GM12878 (cell line): ENCODE results near the gene CFLAR. TPM values are rescaled to one million over a fixed set of nuclear protein-coding genes. Genes with fewer than 3 reads are reported as not detected.

Experiments used
- BCL11A ChIP-seq: IDR thresholded peaks from 2 replicates; pipeline ENCODE4 v1.6.1; 2011; ENCODE audit warnings: low read depth, low read length
- CUX1 ChIP-seq: IDR thresholded peaks from 2 replicates; pipeline ENCODE4 v1.6.1; 2012; ENCODE audit warnings: improper control_type of control experiment, low read depth, low read length; ENCODE audit not compliant: insufficient replicate concordance
- DPF2 ChIP-seq: fragments of 450-650 bp; IDR thresholded peaks from 2 replicates; pipeline ENCODE4 v1.6.1; 2017; ENCODE audit warnings: mild to moderate bottlenecking
- GABPA ChIP-seq: IDR thresholded peaks from 2 replicates; pipeline ENCODE4 v1.6.1; 2014; ENCODE audit warnings: antibody characterized with exemption, low read depth, mild to moderate bottlenecking, inconsistent platforms
- HDAC2 ChIP-seq: fragments of 200-600 bp; sonication (generic); IDR thresholded peaks from 2 replicates; pipeline ENCODE4 v1.6.1; 2017
- HDGF ChIP-seq: fragments of 450-650 bp; IDR thresholded peaks from 2 replicates; pipeline ENCODE4 v1.6.1; 2016; ENCODE audit warnings: antibody characterized with exemption
- IKZF2 ChIP-seq, 2 experiments: fragments of 450-650 bp; IDR thresholded peaks; 2 replicates each; pipeline ENCODE4 v1.6.1; 2017; ENCODE audit warnings: mild to moderate bottlenecking in 2 of 2, moderate library complexity in 2 of 2
- JUNB ChIP-seq: IDR thresholded peaks from 2 replicates; pipeline ENCODE4 v1.6.1; 2016; ENCODE audit warnings: antibody characterized with exemption, mild to moderate bottlenecking
- NRF1 ChIP-seq: conservative IDR thresholded peaks from 2 replicates; pipeline ENCODE4 v1.6.1; 2011; ENCODE audit warnings: mild to moderate bottlenecking, low read depth, low read length, improper control_type of control experiment
- RAD51 ChIP-seq: fragments of 450-650 bp; IDR thresholded peaks from 2 replicates; pipeline ENCODE4 v1.6.1; 2016; ENCODE audit warnings: moderate library complexity, mild to moderate bottlenecking, inconsistent platforms
- RCOR1 ChIP-seq: conservative IDR thresholded peaks from 2 replicates; pipeline ENCODE4 v1.6.1; 2012; ENCODE audit warnings: low read depth, low read length, improper control_type of control experiment
- RELA ChIP-seq: fragments of 450-650 bp; IDR thresholded peaks from 2 replicates; pipeline ENCODE4 v1.8.0; 2014; ENCODE audit warnings: borderline replicate concordance; ENCODE audit not compliant: partially characterized antibody
- STAT3 ChIP-seq: IDR thresholded peaks from 2 replicates; pipeline ENCODE4 v1.6.1; 2011; ENCODE audit warnings: low read depth, low read length, improper control_type of control experiment
- TCF12 ChIP-seq: IDR thresholded peaks from 2 replicates; pipeline ENCODE4 v1.6.1; 2011; ENCODE audit warnings: low read depth, mild to moderate bottlenecking, low read length
- TCF7 ChIP-seq: IDR thresholded peaks from 2 replicates; pipeline ENCODE4 v1.6.1; 2014; ENCODE audit warnings: antibody characterized with exemption, borderline replicate concordance
- YY1 ChIP-seq: IDR thresholded peaks from 2 replicates; pipeline ENCODE4 v1.6.1; 2011; ENCODE audit warnings: low read depth, mild to moderate bottlenecking, low read length
- ZBTB4 ChIP-seq: fragments of 450-650 bp; formaldehyde crosslinking; IDR thresholded peaks from 2 replicates; pipeline ENCODE4 v1.4.0; 2022; ENCODE audit warnings: mild to moderate bottlenecking, moderate library complexity
- ZSCAN29 ChIP-seq: fragments of 450-650 bp; IDR thresholded peaks from 2 replicates; pipeline ENCODE4 v1.6.1; 2017; ENCODE audit warnings: mild to moderate bottlenecking, moderate library complexity
- polyA plus RNA-seq, 11 experiments: library from polyadenylated mRNA; depleted of rRNA in 4 of 11; unstranded in 6 of 11; stranded (reverse) in 5 of 11; fragments of >200 nt; fragmentation: Nextera tagmentation in 4 of 11; fragmentation: Illumina TruSeq in 1 of 11; extraction: Ambion mirVana in 4 of 11; extraction: Trizol in 1 of 11; gene quantifications; 1 replicate in 1 of 11; 2 replicates in 10 of 11; pipeline versions ENCODE4 v1.2.1 to v1.2.3, GENCODE V29; 2011 to 2016; ENCODE audit warnings: inconsistent platforms in 2 of 11, missing spikeins in 2 of 11, low read depth in 1 of 11
- total RNA-seq, 4 experiments: library from RNA; depleted of rRNA in 3 of 4; stranded (reverse); fragments of >200 nt in 3 of 4; fragmentation: Illumina TruSeq in 1 of 4; extraction: Trizol in 1 of 4; gene quantifications; 2 replicates each; pipeline versions ENCODE4 v1.2.1 to v1.2.3, GENCODE V29; 2013 to 2021
- TF ChIP-seq, protein P1 (sequence below): fragments of 450-650 bp; IDR thresholded peaks from 2 replicates; pipeline ENCODE4 v1.6.1; 2017; ENCODE audit warnings: low read depth, mild to moderate bottlenecking, moderate library complexity

The CFLAR gene
- total and polyA plus RNA-seq, 10 of the 15 experiments (the other 5 are each of a cell fraction or from before 2014, with no cell fraction given) = 80.6 to 181 (median 101) TPM

GRCh38 chr2:201151127-201151981 is 35.4 kb downstream of the CFLAR start (continued):
- TF ChIP-seq, protein P1, sequence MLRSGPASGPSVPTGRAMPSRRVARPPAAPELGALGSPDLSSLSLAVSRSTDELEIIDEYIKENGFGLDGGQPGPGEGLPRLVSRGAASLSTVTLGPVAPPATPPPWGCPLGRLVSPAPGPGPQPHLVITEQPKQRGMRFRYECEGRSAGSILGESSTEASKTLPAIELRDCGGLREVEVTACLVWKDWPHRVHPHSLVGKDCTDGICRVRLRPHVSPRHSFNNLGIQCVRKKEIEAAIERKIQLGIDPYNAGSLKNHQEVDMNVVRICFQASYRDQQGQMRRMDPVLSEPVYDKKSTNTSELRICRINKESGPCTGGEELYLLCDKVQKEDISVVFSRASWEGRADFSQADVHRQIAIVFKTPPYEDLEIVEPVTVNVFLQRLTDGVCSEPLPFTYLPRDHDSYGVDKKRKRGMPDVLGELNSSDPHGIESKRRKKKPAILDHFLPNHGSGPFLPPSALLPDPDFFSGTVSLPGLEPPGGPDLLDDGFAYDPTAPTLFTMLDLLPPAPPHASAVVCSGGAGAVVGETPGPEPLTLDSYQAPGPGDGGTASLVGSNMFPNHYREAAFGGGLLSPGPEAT = peak; percentile 71
- TF ChIP-seq NRF1 = no peak
- TF ChIP-seq ZSCAN29 = no peak
- TF ChIP-seq ZBTB4 (CRISPR knock-in tag) = no peak
- peak; percentile 67 for TF ChIP-seq GABPA
- peak; percentile 72; the same call in 1 of the 2 replicates for TF ChIP-seq DPF2
- no peak for TF ChIP-seq TCF7
- no peak for TF ChIP-seq RAD51
- peak; percentile 66 for TF ChIP-seq CUX1
- no peak for TF ChIP-seq RCOR1
- no peak; the same call in 1 of the 2 replicates for TF ChIP-seq YY1
- TF ChIP-seq HDAC2 = no peak
- TF ChIP-seq RELA = no peak
- no peak for TF ChIP-seq STAT3
- no peak for TF ChIP-seq HDGF
- peak; percentile 83 to 87 for TF ChIP-seq IKZF2 (IDR thresholded peaks at IDR 0.05)
- TF ChIP-seq BCL11A = no peak; the same call in 1 of the 2 replicates
- peak; percentile 95 for TF ChIP-seq JUNB
- TF ChIP-seq TCF12 = no peak
